Measurements from ENCODE around the gene GLP1R.

- TF ChIP-seq POLR2AphosphoS5 (IDR thresholded peaks at IDR 0.05), result no peak
- no peak for TF ChIP-seq CTCF (IDR thresholded peaks at IDR 0.05)
Observed at GRCh38 chr6:39037707-39038106, 10.9 kb upstream of the GLP1R start.

Measured in breast epithelium (tissue), 3 donors.